ENCODE data around the gene PDIA4. TPM values are rescaled to one million over a fixed set of nuclear protein-coding genes. Genes with fewer than 3 reads are reported as not detected.

The PDIA4 gene
- total RNA-seq, 1 experiment from 2014 or later = 217 TPM

DNA sequence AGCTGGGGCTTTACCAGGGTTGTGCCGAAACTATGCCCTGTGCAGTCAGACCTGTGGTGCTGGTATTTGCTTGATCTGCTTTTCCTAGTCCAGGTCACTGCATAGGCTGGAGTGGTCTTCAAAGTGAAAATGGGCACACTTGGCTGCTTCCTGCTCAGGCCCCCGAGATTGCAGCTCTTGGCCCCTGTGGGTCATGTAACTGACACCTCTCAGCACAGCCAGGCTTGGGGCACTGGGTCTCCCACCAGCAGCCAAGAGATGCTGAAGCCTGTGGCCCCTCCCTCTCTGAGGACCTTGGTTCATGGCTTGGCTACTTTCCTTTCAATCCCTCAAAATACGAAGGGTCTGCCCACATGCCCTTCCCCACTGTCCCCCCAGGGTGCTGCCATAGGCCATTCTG is 33.7 kb downstream of the PDIA4 start:
- POLR2A ChIA-PET = no interaction called here
- TF ChIP-seq SIN3A (IDR thresholded peaks at IDR 0.05; ENCODE audit: low read depth) (no peak), ZFX (IDR thresholded peaks at IDR 0.05) (no peak), CEBPB (IDR thresholded peaks at IDR 0.05; ENCODE audit: low read depth) (no peak), CBX3 (IDR thresholded peaks at IDR 0.05; ENCODE audit: low read depth) (no peak), SRF (IDR thresholded peaks at IDR 0.05; ENCODE audit: low read depth) (no peak), EGR1 (IDR thresholded peaks at IDR 0.05; ENCODE audit: low read depth) (no peak), YY1 (IDR thresholded peaks at IDR 0.05; ENCODE audit: extremely low read depth, insufficient replicate concordance, low read depth, low read length) (no peak), TCF7L2 (IDR thresholded peaks at IDR 0.05; ENCODE audit: borderline replicate concordance, extremely low read depth, insufficient read depth, insufficient read length) (no peak), ZNF274 (IDR thresholded peaks at IDR 0.05; ENCODE audit: low read depth, low read length) (no peak), EZH2 (IDR thresholded peaks at IDR 0.05) (no peak)
- TF ChIP-seq, protein P1, sequence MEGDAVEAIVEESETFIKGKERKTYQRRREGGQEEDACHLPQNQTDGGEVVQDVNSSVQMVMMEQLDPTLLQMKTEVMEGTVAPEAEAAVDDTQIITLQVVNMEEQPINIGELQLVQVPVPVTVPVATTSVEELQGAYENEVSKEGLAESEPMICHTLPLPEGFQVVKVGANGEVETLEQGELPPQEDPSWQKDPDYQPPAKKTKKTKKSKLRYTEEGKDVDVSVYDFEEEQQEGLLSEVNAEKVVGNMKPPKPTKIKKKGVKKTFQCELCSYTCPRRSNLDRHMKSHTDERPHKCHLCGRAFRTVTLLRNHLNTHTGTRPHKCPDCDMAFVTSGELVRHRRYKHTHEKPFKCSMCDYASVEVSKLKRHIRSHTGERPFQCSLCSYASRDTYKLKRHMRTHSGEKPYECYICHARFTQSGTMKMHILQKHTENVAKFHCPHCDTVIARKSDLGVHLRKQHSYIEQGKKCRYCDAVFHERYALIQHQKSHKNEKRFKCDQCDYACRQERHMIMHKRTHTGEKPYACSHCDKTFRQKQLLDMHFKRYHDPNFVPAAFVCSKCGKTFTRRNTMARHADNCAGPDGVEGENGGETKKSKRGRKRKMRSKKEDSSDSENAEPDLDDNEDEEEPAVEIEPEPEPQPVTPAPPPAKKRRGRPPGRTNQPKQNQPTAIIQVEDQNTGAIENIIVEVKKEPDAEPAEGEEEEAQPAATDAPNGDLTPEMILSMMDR (IDR thresholded peaks at IDR 0.05 in 2 of 3, conservative IDR thresholded peaks at IDR 0.05 in 1 of 3; ENCODE audit: borderline replicate concordance in 1 of 3, insufficient read depth in 1 of 3, low read depth in 2 of 3, low read length in 2 of 3) = no peak
- TF ChIP-seq, protein P2, sequence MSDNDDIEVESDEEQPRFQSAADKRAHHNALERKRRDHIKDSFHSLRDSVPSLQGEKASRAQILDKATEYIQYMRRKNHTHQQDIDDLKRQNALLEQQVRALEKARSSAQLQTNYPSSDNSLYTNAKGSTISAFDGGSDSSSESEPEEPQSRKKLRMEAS (IDR thresholded peaks at IDR 0.05) = no peak
- TF ChIP-seq, protein P3, sequence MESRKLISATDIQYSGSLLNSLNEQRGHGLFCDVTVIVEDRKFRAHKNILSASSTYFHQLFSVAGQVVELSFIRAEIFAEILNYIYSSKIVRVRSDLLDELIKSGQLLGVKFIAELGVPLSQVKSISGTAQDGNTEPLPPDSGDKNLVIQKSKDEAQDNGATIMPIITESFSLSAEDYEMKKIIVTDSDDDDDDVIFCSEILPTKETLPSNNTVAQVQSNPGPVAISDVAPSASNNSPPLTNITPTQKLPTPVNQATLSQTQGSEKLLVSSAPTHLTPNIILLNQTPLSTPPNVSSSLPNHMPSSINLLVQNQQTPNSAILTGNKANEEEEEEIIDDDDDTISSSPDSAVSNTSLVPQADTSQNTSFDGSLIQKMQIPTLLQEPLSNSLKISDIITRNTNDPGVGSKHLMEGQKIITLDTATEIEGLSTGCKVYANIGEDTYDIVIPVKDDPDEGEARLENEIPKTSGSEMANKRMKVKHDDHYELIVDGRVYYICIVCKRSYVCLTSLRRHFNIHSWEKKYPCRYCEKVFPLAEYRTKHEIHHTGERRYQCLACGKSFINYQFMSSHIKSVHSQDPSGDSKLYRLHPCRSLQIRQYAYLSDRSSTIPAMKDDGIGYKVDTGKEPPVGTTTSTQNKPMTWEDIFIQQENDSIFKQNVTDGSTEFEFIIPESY (IDR thresholded peaks at IDR 0.05; ENCODE audit: extremely low read depth, insufficient replicate concordance, low read length) = no peak
- H2AFZ ChIP-seq (ENCODE audit: low read depth, low read length, poor library complexity, severe bottlenecking) = no peak overlapping the region

More for the DNA sequence above, 33.7 kb downstream of the PDIA4 start:
- ChIA-PET RAD21 (ENCODE audit: low non-redundant PET in 1 of 2, low total read pairs in 2 of 2, uncharacterized antibody in 2 of 2, unreplicated experiment in 2 of 2) (no interaction called here), CTCF (no interaction called here)
- Histone ChIP-seq H3K27me3 (ENCODE audit: insufficient read depth, low read length) (no peaks in the 10 kb centered on the region), H3K9ac (ENCODE audit: low read length) (no peak overlapping the region), H3K9me3 (ENCODE audit: control insufficient read depth in 1 of 2, insufficient read depth in 1 of 2, low read depth in 1 of 2, low read length in 2 of 2) (no peaks in the 10 kb centered on the region), H3K79me2 (ENCODE audit: insufficient read depth, low read length) (no peaks in the 10 kb centered on the region), H3K9me2 (ENCODE audit: insufficient read depth) (no peaks in the 10 kb centered on the region), H3K4me1 (ENCODE audit: control insufficient read depth in 1 of 2, insufficient read depth in 2 of 2, low read length in 2 of 2) (no peaks in the 10 kb centered on the region), H3K36me3 (ENCODE audit: control insufficient read depth in 1 of 2, insufficient read depth in 2 of 2, low read length in 2 of 2) (no peaks in the 10 kb centered on the region), H4K20me1 (ENCODE audit: insufficient read depth) (no peaks in the 10 kb centered on the region), H3K4me3 (replicated peaks in 1 of 2; ENCODE audit: low read depth in 1 of 2, low read length in 2 of 2) (no peak overlapping the region), H3K27ac (ENCODE audit: low read depth, low read length) (no peak overlapping the region), H3K4me2 (ENCODE audit: low read length) (no peak overlapping the region)
- DNase-seq (ENCODE audit: low read depth, low spot score) (no peak), ATAC-seq (no peak)
- intact Hi-C loops (cut with micrococcal nuclease) = no loop called here
- no TSS peak for BruUV-seq (replicated peaks)

Data from HCT116 (cell line).